Stimulated activated naive CD4-positive, alpha-beta T cell (primary cell): ENCODE measurements around the gene PHTF2.

Experiments
- DNase-seq, 6 experiments: peaks; one replicate each; lab custom pipeline; 2025; lab: John Stamatoyannopoulos, UW

Gene PHTF2

GRCh38 chr7:77877791-77878190, 79.2 kb downstream of the PHTF2 start:
- DNase-seq, result no peak

DNA sequence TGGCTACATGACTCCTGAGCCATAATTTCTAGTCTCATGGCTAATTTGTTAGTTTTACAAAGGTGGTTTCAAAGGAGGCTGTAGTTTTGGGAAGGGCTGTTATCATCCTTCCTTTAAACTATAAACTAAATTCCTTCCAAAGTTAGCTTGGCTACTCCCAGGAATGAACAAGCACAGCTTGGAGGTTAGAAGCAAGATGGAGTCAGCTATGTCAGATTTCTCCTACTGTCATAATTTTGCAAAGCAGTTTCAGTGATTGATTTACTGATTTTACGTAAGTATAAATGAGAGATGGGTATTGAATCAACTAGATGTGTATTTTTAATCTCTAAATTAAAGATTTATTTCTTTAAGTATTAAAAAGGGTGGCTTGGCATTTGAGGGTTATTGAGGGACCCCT, 79.9 kb downstream of the PHTF2 start:
- no peak for DNase-seq

GRCh38 chr7:77879272-77879671, 80.7 kb downstream of the PHTF2 start:
- no peak for DNase-seq

- DNase-seq, result no peak
Observed at GRCh38 chr7:77881871-77882270, 83.3 kb downstream of the PHTF2 start.

- no peak for DNase-seq
Observed at GRCh38 chr7:77885155-77885554, 86.6 kb downstream of the PHTF2 start.

- DNase-seq, result no peak
Observed at GRCh38 chr7:77887567-77887966, 89.0 kb downstream of the PHTF2 start.

DNA sequence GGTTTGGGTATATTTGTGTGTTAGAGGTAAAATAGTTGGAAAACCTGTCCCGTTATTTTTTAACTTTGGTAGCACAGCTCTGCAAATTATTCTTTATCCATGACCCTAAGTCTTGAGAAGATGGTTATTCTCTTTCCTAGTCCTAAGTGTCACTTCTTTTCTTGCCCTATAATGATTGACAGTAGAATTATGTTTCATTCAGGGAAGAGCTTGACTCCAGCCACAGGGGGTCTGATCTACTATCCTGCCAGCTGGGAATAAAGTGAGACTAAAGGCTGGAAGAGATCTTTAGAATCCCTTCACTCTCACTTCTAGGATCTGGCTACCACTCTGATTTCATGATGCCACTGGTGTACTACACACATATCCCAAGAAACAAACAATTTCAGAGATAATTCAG, 90.4 kb downstream of the PHTF2 start:
- no peak for DNase-seq

DNA sequence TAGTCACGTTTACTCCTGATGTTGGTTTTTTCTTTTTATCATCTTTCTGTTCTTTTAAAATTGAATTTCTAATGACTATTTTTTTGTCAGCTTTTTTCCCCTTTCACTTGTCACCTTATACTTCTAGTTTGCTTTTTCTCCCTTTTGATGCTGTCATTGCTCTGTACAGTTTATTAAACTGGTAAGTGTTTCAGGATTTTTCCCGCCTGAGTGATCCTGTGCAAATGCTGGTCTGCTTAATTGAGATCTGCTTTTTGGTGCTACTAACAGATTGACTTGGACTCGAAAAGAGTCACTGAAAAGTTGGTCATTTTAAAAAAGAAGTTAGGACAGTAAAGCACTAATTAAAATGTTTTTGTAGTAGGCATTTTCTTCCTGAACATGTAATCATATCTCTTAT, 95.2 kb downstream of the PHTF2 start:
- DNase-seq, result no peak

GRCh38 chr7:77894574-77895091, 96.1 kb downstream of the PHTF2 start:
- DNase-seq, result no peak

DNA sequence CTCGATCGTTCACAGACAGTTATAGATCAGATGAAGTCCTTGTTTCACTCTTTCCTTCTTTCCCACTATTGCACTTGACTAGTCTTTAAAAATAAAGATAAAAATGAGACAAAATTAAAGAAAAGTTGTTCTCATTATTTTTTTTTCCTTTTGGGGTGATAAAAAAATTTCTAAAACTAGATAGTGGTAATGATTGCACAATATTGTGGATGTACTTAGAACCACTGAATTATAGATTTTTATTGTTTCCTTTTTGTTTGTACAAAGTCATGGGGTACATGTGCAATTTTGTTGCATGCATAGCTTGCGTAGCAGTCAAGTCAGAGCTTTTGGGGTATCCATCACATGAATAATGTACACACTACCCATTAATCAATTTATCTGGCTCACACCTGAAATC, 97.3 kb downstream of the PHTF2 start:
- DNase-seq, result no peak

DNA sequence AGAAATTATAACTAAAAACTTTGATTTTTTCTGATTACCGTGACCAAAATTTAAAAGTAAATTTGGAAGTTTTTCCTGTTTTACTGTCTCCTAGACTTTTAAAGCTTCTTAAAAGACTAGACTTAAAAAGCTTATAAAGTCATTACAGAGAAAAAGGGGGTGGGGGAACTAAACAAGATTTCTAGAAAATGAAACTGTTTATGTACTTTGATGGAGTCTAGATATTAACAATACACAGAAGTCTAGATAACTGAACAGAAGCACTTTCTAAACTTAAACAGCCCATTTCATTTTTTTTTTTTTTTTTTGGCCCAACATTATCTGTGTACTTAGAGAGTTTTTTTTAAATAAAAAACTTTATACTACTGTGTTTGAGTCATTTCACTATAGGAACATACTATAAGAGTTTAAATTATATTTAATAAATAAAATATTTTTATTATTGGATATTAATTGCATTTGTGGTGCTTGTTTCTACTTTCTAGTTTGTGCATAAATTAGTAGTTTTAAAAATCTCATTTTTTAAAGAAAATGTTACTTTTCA, 98.5 kb downstream of the PHTF2 start:
- no peak for DNase-seq

DNA sequence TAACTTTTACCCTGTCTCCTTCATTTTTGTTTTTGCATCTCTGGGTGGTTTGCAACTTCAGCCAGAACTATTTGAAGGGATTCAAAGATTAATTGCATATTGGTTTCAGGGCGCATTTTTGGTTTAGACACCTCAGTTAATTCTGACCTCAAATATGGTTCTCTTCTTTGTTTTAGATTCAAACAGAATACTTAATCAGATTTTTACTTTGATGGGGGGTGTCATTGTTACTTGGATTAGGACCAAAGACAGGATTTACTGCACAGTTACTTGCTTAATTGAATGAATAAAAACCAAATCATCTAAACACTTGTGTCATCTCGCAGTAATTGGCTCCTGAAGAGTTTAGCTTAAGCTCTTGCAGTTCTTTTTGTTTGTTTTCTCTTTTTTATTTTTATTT, 100.9 kb downstream of the PHTF2 start:
- no peak for DNase-seq

GRCh38 chr7:77903597-77903996, 105.0 kb downstream of the PHTF2 start:
- DNase-seq, result no peak

GRCh38 chr7:77904252-77904651, 105.7 kb downstream of the PHTF2 start:
- DNase-seq, result no peak

- no peak for DNase-seq
Observed at GRCh38 chr7:77907281-77907680, 108.7 kb downstream of the PHTF2 start.

GRCh38 chr7:77908664-77909063, 110.1 kb downstream of the PHTF2 start:
- no peak for DNase-seq

GRCh38 chr7:77910124-77910523, 111.6 kb downstream of the PHTF2 start:
- no peak for DNase-seq

DNA sequence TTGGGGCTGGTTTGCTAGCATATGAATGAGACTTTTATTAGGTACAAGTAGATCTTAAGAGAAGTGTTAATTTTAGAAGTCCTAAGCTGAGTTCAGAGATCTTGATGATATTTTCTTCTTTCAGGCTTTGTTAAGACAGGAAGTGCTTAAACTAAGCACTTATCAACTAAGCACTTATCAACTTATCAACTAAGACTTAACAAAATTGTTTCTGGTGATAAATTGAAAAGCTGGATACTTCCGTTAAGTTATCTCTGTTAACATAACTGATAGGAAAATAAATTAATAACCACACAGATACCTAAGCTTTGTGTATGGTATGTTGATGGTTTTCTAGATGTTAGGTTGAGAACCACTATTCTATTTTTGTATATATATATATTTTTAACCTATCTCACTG, 113.7 kb downstream of the PHTF2 start:
- no peak for DNase-seq

DNA sequence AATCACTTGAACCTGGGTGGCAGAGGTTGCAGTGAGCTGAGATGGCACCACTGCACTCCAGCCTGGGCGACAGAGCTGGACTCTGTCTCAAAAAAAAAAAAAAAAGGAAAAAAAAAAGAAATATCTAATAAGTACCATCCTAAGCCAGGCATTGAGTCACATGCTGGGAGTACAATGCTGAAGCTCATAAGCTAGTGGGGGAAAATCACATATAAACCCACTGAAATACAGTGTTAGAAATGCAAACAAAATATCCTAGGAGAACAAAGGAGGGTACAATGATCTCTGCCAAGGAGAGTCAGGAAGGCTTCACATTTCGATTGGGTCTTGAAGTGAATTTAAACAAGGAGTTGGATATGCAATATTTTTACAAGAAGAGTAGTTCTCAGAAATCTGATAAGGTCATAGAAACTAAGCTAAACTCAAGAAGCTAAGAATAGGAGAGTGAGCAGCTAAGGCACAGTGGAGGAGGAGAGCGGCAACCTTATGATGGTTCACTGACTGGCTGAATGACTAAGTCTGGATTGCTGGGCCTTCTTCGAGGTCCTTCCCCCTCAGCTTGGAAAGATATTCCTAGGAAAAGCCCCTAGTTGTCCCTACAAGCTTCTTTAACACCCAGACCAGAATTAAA, 115.5 kb downstream of the PHTF2 start:
- DNase-seq, result no peak

DNA sequence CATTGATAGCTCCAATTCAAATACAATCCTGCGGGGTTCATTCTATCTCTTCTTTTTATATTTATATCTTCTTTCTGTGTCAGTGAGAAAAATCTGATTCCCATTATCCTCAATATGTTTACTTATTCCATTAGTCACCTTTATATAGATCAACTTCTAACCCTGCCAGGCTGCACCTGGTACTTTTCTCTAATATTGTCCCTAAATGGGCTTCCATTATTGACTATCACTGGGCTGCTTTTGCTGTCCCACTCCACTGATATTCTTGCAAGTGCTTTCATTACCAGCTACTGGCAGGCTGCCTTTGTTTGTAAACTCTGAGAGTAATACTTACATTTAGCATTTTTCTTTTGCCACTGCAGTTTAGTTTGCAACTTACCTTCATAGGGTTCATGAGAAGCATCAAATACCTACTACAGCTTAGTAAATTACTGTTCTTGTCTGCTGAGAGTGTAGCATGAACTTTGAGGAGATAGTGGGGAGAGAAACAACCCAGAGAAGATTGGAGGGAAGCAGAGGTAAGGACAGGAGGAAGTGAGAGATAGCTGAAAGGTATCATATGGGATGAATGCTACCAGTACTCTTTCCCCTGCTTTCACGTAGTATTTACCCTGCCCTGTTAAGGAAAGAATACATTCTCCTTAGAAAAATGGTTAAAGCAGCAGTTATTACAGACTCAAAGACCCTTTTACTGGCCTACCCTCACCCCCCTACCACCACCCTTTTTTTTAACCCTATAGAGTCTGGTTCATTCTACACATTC, 119.1 kb downstream of the PHTF2 start:
- DNase-seq, result no peak

GRCh38 chr7:77918676-77919075, 120.1 kb downstream of the PHTF2 start:
- DNase-seq, result no peak

GRCh38 chr7:77923419-77923818, 124.8 kb downstream of the PHTF2 start:
- DNase-seq, result no peak

DNA sequence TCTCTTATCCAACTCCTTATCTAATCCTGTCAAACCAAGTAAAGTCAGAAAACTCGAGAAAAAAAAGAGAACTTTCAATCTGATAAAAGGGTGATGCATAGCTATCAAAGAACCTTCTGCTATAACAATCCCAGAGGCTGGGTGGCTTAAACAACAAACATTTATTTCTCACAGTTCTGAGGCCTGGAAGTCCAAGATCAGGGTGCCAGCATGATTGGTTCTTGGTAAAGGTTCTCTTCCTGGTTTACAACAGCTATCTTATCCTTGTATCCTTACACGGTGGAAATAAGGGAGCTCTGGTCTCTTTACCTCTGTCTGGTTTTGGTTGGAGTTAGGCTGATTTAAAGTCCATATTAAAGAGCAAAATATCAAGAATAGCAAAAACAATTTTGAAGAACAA, 131.9 kb downstream of the PHTF2 start:
- DNase-seq, result no peak
